Calu3 (cell line): ENCODE results near the gene WDR90. TPM values are rescaled to one million over a fixed set of nuclear protein-coding genes. Genes with fewer than 3 reads are reported as not detected.

Experiments
- BruUV-seq: library from RNA; stranded (reverse); fragments of 400-500 nt; replicated peaks from 2 replicates; lab custom pipeline; 2021; lab: Mats Ljungman, UMichigan
- CTCF ChIA-PET: fragments of 300-600 bp; sonication (Branson Sonifier 250); formaldehyde crosslinking; loops from one replicate; lab custom pipeline; 2022; ENCODE audit warnings: antibody characterized with exemption; lab: Charles Lee
- DNase-seq: peaks from one replicate; pipeline ENCODE4 v3.0.0; 2022
- H3K27ac Mint-ChIP-seq: one replicate; pipeline ENCODE4 v1.8.0; 2022; ENCODE audit warnings: mixed read lengths; ENCODE audit not compliant: unreplicated experiment
- H3K27me3 Mint-ChIP-seq: one replicate; pipeline ENCODE4 v1.8.0; 2022; ENCODE audit warnings: mixed read lengths; ENCODE audit not compliant: unreplicated experiment
- H3K36me3 Mint-ChIP-seq: one replicate; pipeline ENCODE4 v1.8.0; 2022; ENCODE audit warnings: mild to moderate bottlenecking, moderate library complexity, mixed read lengths; ENCODE audit not compliant: insufficient read depth, unreplicated experiment
- H3K4me1 Mint-ChIP-seq: one replicate; pipeline ENCODE4 v1.8.0; 2022; ENCODE audit warnings: mild to moderate bottlenecking, low read depth, mixed read lengths; ENCODE audit not compliant: unreplicated experiment
- H3K4me3 Mint-ChIP-seq: one replicate; pipeline ENCODE4 v1.8.0; 2022; ENCODE audit warnings: mild to moderate bottlenecking, low read depth, moderate library complexity, mixed read lengths; ENCODE audit not compliant: unreplicated experiment
- H3K9me3 Mint-ChIP-seq: one replicate; pipeline ENCODE4 v1.8.0; 2022; ENCODE audit warnings: low read depth, mixed read lengths; ENCODE audit not compliant: unreplicated experiment
- intact Hi-C: fragments of 100-400 bp; cut with micrococcal nuclease; formaldehyde crosslinking; loops from one replicate; pipeline ENCODE4 v1.10.0; 2022; ENCODE audit not compliant: unreplicated experiment
- total RNA-seq: library from RNA; stranded (reverse); gene quantifications from 2 replicates; pipeline ENCODE4 v1.2.3, GENCODE V29; 2022
- TF ChIP-seq, protein P1 (sequence below): fragments of 200-600 bp; IDR thresholded peaks from one replicate; pipeline ENCODE4 v1.8.0; 2022; ENCODE audit warnings: antibody characterized with exemption; ENCODE audit not compliant: unreplicated experiment

The WDR90 gene
- total RNA-seq, 1 experiment from 2014 or later, result 142 TPM

DNA sequence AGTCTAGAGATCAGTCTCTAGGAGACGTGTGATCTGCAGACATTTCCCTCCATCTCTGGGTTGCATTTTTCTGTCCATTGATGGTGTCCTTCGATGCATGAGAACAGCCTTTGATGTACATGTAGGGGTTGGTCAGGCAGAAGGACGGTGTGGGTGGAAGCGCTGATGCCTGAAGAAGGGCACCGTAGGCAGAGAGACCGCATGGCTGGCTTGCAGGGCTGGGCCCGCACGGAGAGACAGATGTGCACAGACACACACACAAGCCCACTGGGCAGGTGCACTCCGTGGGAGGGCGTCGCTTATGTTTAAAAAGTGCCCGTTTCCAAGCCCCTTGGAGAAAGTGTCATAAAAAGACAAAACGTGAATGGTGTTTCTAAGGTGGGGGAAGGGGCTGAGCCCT is 34.0 kb upstream of the WDR90 start:
- Mint-ChIP-seq H3K4me1 (peaks cover 7% of the 10 kb centered on the region), H3K27ac (no peak overlapping the region), H3K9me3 (peaks cover 2% of the 10 kb centered on the region), H3K27me3 (no peaks in the 10 kb centered on the region), H3K36me3 (peaks cover 21% of the 10 kb centered on the region), H3K4me3 (no peak overlapping the region)
- TF ChIP-seq, protein P1, sequence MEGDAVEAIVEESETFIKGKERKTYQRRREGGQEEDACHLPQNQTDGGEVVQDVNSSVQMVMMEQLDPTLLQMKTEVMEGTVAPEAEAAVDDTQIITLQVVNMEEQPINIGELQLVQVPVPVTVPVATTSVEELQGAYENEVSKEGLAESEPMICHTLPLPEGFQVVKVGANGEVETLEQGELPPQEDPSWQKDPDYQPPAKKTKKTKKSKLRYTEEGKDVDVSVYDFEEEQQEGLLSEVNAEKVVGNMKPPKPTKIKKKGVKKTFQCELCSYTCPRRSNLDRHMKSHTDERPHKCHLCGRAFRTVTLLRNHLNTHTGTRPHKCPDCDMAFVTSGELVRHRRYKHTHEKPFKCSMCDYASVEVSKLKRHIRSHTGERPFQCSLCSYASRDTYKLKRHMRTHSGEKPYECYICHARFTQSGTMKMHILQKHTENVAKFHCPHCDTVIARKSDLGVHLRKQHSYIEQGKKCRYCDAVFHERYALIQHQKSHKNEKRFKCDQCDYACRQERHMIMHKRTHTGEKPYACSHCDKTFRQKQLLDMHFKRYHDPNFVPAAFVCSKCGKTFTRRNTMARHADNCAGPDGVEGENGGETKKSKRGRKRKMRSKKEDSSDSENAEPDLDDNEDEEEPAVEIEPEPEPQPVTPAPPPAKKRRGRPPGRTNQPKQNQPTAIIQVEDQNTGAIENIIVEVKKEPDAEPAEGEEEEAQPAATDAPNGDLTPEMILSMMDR, result no peak
- CTCF ChIA-PET, result no interaction called here
- no TSS peak for BruUV-seq
- intact Hi-C loops, result no loop called here
- DNase-seq, result no peak

DNA sequence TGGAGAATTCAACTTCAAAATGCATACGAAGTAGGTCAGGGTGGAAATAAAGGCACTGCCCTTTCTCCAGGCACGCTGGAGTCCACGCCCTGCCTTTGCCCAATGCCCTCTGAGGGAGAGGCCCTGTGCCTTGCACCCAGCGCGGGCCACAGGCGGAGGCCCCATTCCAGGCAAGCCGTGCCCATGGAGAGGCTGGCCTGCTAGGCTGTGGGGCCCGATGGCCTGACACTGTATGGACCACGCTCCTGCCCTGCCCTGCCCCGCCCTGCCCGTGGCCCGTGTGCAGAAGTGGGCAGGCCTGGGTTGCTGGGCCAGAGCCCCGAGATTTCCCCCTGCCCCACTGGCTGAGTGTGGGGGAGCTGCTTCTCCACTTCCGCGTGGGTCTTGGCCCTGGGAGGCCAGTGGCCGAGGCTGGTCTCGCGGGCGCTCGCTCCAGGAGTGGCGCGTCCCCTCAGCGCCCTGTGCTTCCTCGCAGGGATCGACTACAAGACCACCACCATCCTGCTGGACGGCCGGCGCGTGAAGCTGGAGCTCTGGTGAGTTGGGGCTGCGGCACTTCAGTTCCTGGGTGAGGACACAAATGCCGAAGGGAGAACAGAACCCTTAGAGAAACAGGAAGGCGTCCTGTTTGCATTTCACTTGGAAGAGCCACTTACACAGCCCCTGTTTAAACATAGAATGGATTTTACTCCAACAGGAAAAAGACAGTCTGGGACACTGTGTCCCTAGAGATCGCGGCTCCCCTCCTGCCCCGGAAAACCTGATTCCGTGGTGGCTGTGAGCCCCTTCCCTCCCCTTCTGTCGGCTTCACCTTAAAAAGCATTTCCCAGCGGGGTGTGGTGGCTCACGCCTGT is 32.2 kb upstream of the WDR90 start:
- H3K4me1 Mint-ChIP-seq, result no peaks in the 10 kb centered on the region
- CTCF ChIA-PET, result no interaction called here
- H3K27me3 Mint-ChIP-seq, result no peaks in the 10 kb centered on the region
- intact Hi-C loops, result no loop called here
- peaks cover 21% of the 10 kb centered on the region for H3K36me3 Mint-ChIP-seq
- no TSS peak for BruUV-seq
- H3K9me3 Mint-ChIP-seq, result no peaks in the 10 kb centered on the region
- TF ChIP-seq, protein P1, result no peak
- no peak overlapping the region for H3K4me3 Mint-ChIP-seq
- H3K27ac Mint-ChIP-seq, result no peak overlapping the region
- DNase-seq, result no peak

DNA sequence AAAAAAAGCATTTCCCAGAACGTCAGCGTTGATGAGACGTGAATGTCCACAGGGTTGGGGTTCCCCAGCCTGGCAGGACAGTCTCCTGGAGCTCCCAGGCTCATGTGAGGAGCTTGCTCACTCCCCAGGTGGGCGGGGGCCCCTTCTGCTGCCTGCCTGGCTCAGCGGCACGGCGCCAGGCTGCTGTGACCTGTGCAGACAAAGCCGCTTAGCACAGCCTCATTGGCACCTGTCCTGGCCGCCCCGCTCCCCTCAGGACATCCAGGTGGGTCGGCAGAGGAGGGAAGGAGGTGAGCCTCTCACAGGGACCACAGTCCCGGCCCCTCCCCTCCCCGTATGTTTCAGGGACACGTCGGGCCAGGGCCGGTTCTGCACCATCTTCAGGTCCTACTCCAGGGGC is 31.3 kb upstream of the WDR90 start:
- no peaks in the 10 kb centered on the region for H3K9me3 Mint-ChIP-seq
- no TSS peak for BruUV-seq
- no peaks in the 10 kb centered on the region for H3K27me3 Mint-ChIP-seq
- H3K27ac Mint-ChIP-seq, result no peak overlapping the region
- H3K4me3 Mint-ChIP-seq, result no peak overlapping the region
- TF ChIP-seq, protein P1, result no peak
- CTCF ChIA-PET, result no interaction called here
- no peaks in the 10 kb centered on the region for H3K4me1 Mint-ChIP-seq
- intact Hi-C loops, result no loop called here
- no peak for DNase-seq
- H3K36me3 Mint-ChIP-seq, result peaks cover 21% of the 10 kb centered on the region

DNA sequence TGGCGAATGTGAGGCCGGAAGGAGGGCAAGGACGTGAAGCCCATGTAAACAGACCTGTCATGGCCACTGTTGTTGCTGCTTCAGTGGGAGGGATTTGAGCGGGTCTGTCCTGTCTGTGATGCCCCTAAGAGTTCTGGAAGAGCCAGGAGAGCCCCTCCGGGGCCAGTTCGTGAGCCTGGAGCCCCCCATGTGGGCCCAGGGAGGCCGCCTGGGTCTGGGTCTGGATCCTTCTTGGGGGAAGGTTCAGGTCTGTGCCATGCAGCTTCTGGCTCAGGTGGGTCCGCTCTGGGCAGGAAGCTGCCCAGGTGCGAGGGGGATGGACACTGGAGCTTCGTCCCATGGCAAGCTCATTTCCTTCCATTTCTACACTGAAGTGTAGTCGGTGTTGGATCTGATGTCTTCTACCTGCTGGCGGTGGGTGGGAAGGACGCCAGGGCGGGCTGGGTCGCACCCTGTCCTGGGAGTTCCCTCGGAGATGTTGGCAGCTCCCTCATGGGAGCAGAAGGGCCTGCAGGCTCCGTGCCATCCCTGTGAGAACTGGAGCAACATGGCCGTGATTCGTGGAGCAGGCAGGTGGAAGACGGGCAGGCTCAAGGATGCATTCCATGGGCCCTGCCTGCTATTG is 29.6 kb upstream of the WDR90 start:
- Mint-ChIP-seq H3K27me3 (no peaks in the 10 kb centered on the region), H3K27ac (no peak overlapping the region), H3K4me3 (no peak overlapping the region), H3K9me3 (no peaks in the 10 kb centered on the region), H3K4me1 (no peaks in the 10 kb centered on the region), H3K36me3 (peaks cover 18% of the 10 kb centered on the region)
- CTCF ChIA-PET, result no interaction called here
- intact Hi-C loops, result no loop called here
- TF ChIP-seq, protein P1, result no peak
- no TSS peak for BruUV-seq
- DNase-seq, result no peak
